Endothelial cell of umbilical vein (primary cell): ENCODE results near the gene GABBR2. TPM values are rescaled to one million over a fixed set of nuclear protein-coding genes. Genes with fewer than 3 reads are reported as not detected.

ENCODE experiments used
- BruUV-seq: library from RNA; stranded (reverse); fragments of 400-500 nt; replicated peaks from 2 replicates; lab custom pipeline; 2021; lab: Mats Ljungman, UMichigan
- CTCF ChIA-PET: fragments of 300-600, 350-600 bp; sonication (Branson Sonifier 250); formaldehyde crosslinking; loops from one replicate; lab custom pipeline; 2021; ENCODE audit warnings: antibody characterized with exemption, inconsistent platforms; lab: Charles Lee
- POLR2A ChIA-PET: fragments of 300-600, 350-600 bp; sonication (Branson Sonifier 250); formaldehyde crosslinking; loops from one replicate; lab custom pipeline; 2021; ENCODE audit warnings: antibody characterized with exemption, inconsistent platforms; lab: Charles Lee
- DNase-seq: peaks from one replicate; pipeline ENCODE4 v3.0.0-alpha.2; 2011; ENCODE audit warnings: low read depth, low spot score
- FAIRE-seq: peaks from 2 replicates; lab custom pipeline; 2011; peaks lifted over from hg19 to GRCh38; lab: Jason Lieb, UNC
- H2AFZ ChIP-seq: 2 replicates; pipeline ENCODE4 v1.6.0; 2012; ENCODE audit warnings: low read depth, low read length, control low read depth, inconsistent platforms
- H3K27ac ChIP-seq: 2 replicates; pipeline ENCODE4 v1.5.1; 2011; ENCODE audit warnings: low read depth, mild to moderate bottlenecking, control low read depth, low read length, moderate library complexity; ENCODE audit not compliant: insufficient read depth
- H3K27me3 ChIP-seq, 2 experiments: 2 replicates each; pipeline versions ENCODE4 v1.6.0 to v1.6.1; 2011; ENCODE audit warnings: low read length in 2 of 2, mixed read lengths in 1 of 2; ENCODE audit not compliant: control insufficient read depth in 2 of 2, insufficient read depth in 2 of 2
- H3K36me3 ChIP-seq, 2 experiments: 2 replicates in 1 of 2; 3 replicates in 1 of 2; pipeline ENCODE4 v1.5.1; 2011; ENCODE audit warnings: low read length in 2 of 2, mild to moderate bottlenecking in 1 of 2, moderate library complexity in 1 of 2; ENCODE audit not compliant: control insufficient read depth in 2 of 2, insufficient read depth in 2 of 2; ENCODE audit errors: extremely low read depth in 1 of 2
- H3K4me1 ChIP-seq: 3 replicates; pipeline ENCODE4 v1.5.1; 2011; ENCODE audit warnings: mild to moderate bottlenecking, low read length; ENCODE audit not compliant: control insufficient read depth, insufficient read depth; ENCODE audit errors: extremely low read depth
- H3K4me2 ChIP-seq: 2 replicates; pipeline ENCODE4 v1.6.1; 2011; ENCODE audit warnings: low read length, control low read depth, mixed read lengths; ENCODE audit not compliant: insufficient read depth
- H3K4me3 ChIP-seq, 3 experiments: fragments of 200-600 bp in 1 of 3; sonication (generic), shearing (Covaris generic) in 1 of 3; replicated peaks in 1 of 3; 2 replicates each; pipeline ENCODE4 v1.5.1; 2011 to 2016; ENCODE audit warnings: control low read depth in 3 of 3, low read length in 3 of 3, mild to moderate bottlenecking in 2 of 3, inconsistent platforms in 1 of 3, low read depth in 1 of 3, moderate library complexity in 1 of 3; ENCODE audit not compliant: insufficient read depth in 1 of 3
- H3K79me2 ChIP-seq: 2 replicates; pipeline ENCODE4 v1.6.0; 2012; ENCODE audit warnings: low read length, inconsistent platforms; ENCODE audit not compliant: control insufficient read depth, insufficient read depth
- H3K9ac ChIP-seq: replicated peaks from 2 replicates; pipeline ENCODE3; 2011; ENCODE audit warnings: low read length, control low read depth; ENCODE audit not compliant: insufficient read depth; ENCODE audit errors: extremely low read depth
- H3K9me1 ChIP-seq: replicated peaks from 3 replicates; pipeline ENCODE4 v1.6.0; 2011; ENCODE audit warnings: mild to moderate bottlenecking, low read length; ENCODE audit not compliant: control insufficient read depth, insufficient read depth; ENCODE audit errors: extremely low read depth
- H3K9me3 ChIP-seq: replicated peaks from 2 replicates; pipeline ENCODE4 v1.5.1; 2012; ENCODE audit warnings: low read length, inconsistent platforms; ENCODE audit not compliant: control insufficient read depth, insufficient read depth
- H4K20me1 ChIP-seq: replicated peaks from 2 replicates; pipeline ENCODE3; 2011; ENCODE audit warnings: mild to moderate bottlenecking, low read length; ENCODE audit not compliant: control insufficient read depth, insufficient read depth; ENCODE audit errors: extremely low read depth
- CTCF ChIP-seq, 2 donors: IDR thresholded peaks; 1 replicate in 1 of 2; 2 replicates in 1 of 2; pipeline ENCODE4 v1.5.1; 2011; ENCODE audit warnings: low read length in 2 of 2, mild to moderate bottlenecking in 2 of 2, moderate library complexity in 2 of 2, control low read depth in 1 of 2, inconsistent platforms in 1 of 2, low read depth in 1 of 2; ENCODE audit not compliant: insufficient read depth in 1 of 2; ENCODE audit errors: extremely low read depth in 1 of 2
- GATA2 ChIP-seq: IDR thresholded peaks from 2 replicates; pipeline ENCODE4 v1.7.0; 2011; ENCODE audit warnings: low read depth, mild to moderate bottlenecking, moderate library complexity, mixed read lengths, low read length; ENCODE audit not compliant: insufficient read length, insufficient read depth
- JUN ChIP-seq: IDR thresholded peaks from 2 replicates; pipeline ENCODE4 v1.6.1; 2011; ENCODE audit warnings: borderline replicate concordance, low read depth; ENCODE audit not compliant: insufficient read length, insufficient read depth
- MAX ChIP-seq: IDR thresholded peaks from 2 replicates; pipeline ENCODE4 v1.6.1; 2011; ENCODE audit not compliant: insufficient read depth, insufficient read length
- dilution Hi-C: fragments of 300-500 bp; cut with MboI; formaldehyde crosslinking; loops from one replicate; pipeline ENCODE4 v1.15.0; 2019; ENCODE audit warnings: low sequenced_read_pairs; ENCODE audit not compliant: extremely low pct_ligation_motif_present
- intact Hi-C: fragments of 100-400 bp; cut with micrococcal nuclease; formaldehyde crosslinking; loops from one replicate; pipeline ENCODE4 v1.10.0; 2022
- polyA plus RNA-seq, 4 experiments: library from polyadenylated mRNA; depleted of rRNA in 3 of 4; stranded (reverse) in 3 of 4; unstranded in 1 of 4; fragments of >200 nt; gene quantifications; 2 replicates each; pipeline versions ENCODE4 v1.2.1 to v1.2.3, GENCODE V29; 2011 to 2012; ENCODE audit warnings: missing spikeins in 1 of 4
- total RNA-seq: library from RNA; stranded (reverse); gene quantifications from 2 replicates; pipeline ENCODE4 v1.2.3, GENCODE V29; 2021

Gene GABBR2
- total and polyA plus RNA-seq, 2 donors (not counting 3 experiments of a cell fraction or from before 2014, with no cell fraction given), result 1.1 to 9.2 TPM

DNA sequence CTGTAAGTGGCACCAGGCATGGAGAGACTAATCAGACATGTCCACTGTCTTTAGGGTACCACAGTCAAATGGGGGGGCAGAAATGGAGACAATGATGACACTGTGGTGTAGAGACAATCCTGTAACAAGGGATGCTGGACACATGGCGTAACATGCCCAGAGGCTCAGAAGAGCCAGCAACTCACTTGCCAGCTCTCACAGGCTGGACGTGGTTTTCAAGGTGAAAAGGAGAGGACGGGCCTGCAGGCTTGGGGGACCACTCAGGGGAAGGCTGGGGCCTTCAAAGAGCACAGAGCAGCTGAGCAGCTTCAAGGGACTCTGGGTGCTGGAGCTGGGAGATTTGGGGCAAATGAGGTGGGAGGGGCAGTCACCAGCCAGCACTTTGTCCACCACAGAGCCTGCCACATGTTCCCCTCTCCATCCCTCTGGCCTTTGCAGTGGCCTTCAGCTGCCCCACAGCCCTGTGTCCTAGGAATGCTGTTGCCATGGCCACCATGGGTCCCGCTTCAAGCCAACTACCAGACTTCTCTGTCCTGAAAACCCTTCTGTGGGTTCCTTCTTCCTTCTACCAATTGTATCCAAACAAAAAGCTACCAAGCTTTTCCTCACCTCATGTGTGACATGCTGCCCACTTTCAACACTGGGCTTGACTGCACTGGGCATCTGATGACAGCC lies 140.4 kb downstream of the GABBR2 start:
- H4K20me1 ChIP-seq, result no peaks in the 10 kb centered on the region
- intact Hi-C loops, result no loop called here
- dilution Hi-C loops, result no loop called here
- H3K27me3 ChIP-seq, result no peaks in the 10 kb centered on the region
- no peaks in the 10 kb centered on the region for H3K79me2 ChIP-seq
- H3K9ac ChIP-seq, result no peak overlapping the region
- no peak overlapping the region for H3K4me3 ChIP-seq
- TF ChIP-seq JUN, result no peak
- H3K4me2 ChIP-seq, result no peak overlapping the region
- no peaks in the 10 kb centered on the region for H3K9me3 ChIP-seq
- H3K4me1 ChIP-seq, result no peaks in the 10 kb centered on the region
- no peaks in the 10 kb centered on the region for H3K36me3 ChIP-seq
- ChIA-PET CTCF (no interaction called here), POLR2A (no interaction called here)
- H3K9me1 ChIP-seq, result no peaks in the 10 kb centered on the region
- DNase-seq, result no peak
- no peak overlapping the region for H3K27ac ChIP-seq
- BruUV-seq, result no TSS peak
- FAIRE-seq, result no peak
- no peak overlapping the region for H2AFZ ChIP-seq

- TF ChIP-seq GATA2 (no peak), CTCF (IDR thresholded peaks at IDR 0.05; ENCODE audit: extremely low read depth in 1 of 2, insufficient read depth in 1 of 2, low read depth in 1 of 2, low read length in 2 of 2) (no peak), MAX (no peak)
- Histone ChIP-seq H3K9ac (no peak overlapping the region), H3K4me1 (no peaks in the 10 kb centered on the region), H3K27me3 (no peaks in the 10 kb centered on the region), H2AFZ (no peak overlapping the region), H3K9me3 (no peaks in the 10 kb centered on the region), H3K79me2 (no peaks in the 10 kb centered on the region), H3K36me3 (no peaks in the 10 kb centered on the region), H3K4me2 (no peak overlapping the region), H4K20me1 (no peaks in the 10 kb centered on the region), H3K9me1 (no peaks in the 10 kb centered on the region), H3K4me3 (no peak overlapping the region), H3K27ac (no peak overlapping the region)
- BruUV-seq, result no TSS peak
- ChIA-PET CTCF (no interaction called here), POLR2A (no interaction called here)
- DNase-seq (no peak), FAIRE-seq (no peak)
- dilution Hi-C loops, result no loop called here
- intact Hi-C loops, result no loop called here
These were observed 141.0 kb downstream of the GABBR2 start for GRCh38 chr9:98567540-98568233.
